ENCODE data around the gene TIAM1. TPM values are rescaled to one million over a fixed set of nuclear protein-coding genes. Genes with fewer than 3 reads are reported as not detected.

TIAM1 gene
- total RNA-seq, 4 donors from 2014 or later: 51.0 to 105 (median 85.6) TPM

- WGBS, 2 donors: 40 to 91% methylated on average over 1 to 4 of the region's 5 CpGs
- no peaks in the 10 kb centered on the region for H3K9me3 ChIP-seq
- peaks cover 0 to 53% (median 3%) of the 10 kb centered on the region in 3 donors for H3K4me1 ChIP-seq
- no peaks in the 10 kb centered on the region for H3K27me3 ChIP-seq
- no peak for DNase-seq
- no peaks in the 10 kb centered on the region for H3K36me3 ChIP-seq
- intact Hi-C loops (cut with DNase I): no loop called here
- peak overlapping the region in 3 of 4 donors; percentile 13 to 76 (median 55) for H3K27ac ChIP-seq
- H3K4me3 ChIP-seq: no peak overlapping the region
- TF ChIP-seq CTCF (IDR thresholded peaks at IDR 0.05) (no peak), POLR2A (IDR thresholded peaks at IDR 0.05) (no peak)
These were observed 59.2 kb downstream of the TIAM1 start for GRCh38 chr21:31284797-31285397.

GRCh38 chr21:31283025-31283424 is 61.0 kb downstream of the TIAM1 start:
- 76 to 85% methylated on average over 3 of the region's 3 CpGs for WGBS, 2 donors
- peak overlapping the region in 2 of 4 donors; percentile 51 to 76 for H3K27ac ChIP-seq

GRCh38 chr21:31282095-31282709 is 61.9 kb downstream of the TIAM1 start:
- DNase-seq: no peak
- Histone ChIP-seq H3K4me3 (no peak overlapping the region), H3K27me3 (no peaks in the 10 kb centered on the region), H3K9me3 (no peaks in the 10 kb centered on the region), H3K4me1 (peaks cover 0 to 51% (median 3%) of the 10 kb centered on the region in 3 donors), H3K27ac (peak overlapping the region in 2 of 4 donors; percentile 51 to 76), H3K36me3 (no peaks in the 10 kb centered on the region)
- intact Hi-C loops (cut with DNase I): no loop called here
- TF ChIP-seq CTCF (IDR thresholded peaks at IDR 0.05) (no peak), POLR2A (IDR thresholded peaks at IDR 0.05) (no peak)
- WGBS, 2 donors: 62 to 71% methylated on average over 8 of the region's 9 CpGs

More at GRCh38 chr21:31283025-31283424, 61.0 kb downstream of the TIAM1 start:
- Histone ChIP-seq H3K36me3 (no peaks in the 10 kb centered on the region), H3K4me1 (peaks cover 0 to 53% (median 3%) of the 10 kb centered on the region in 3 donors), H3K9me3 (no peaks in the 10 kb centered on the region), H3K4me3 (no peak overlapping the region), H3K27me3 (no peaks in the 10 kb centered on the region)
- TF ChIP-seq POLR2A (IDR thresholded peaks at IDR 0.05) (no peak), CTCF (IDR thresholded peaks at IDR 0.05) (no peak)
- intact Hi-C loops (cut with DNase I): no loop called here
- no peak for DNase-seq

GRCh38 chr21:31281561-31281960 is 62.5 kb downstream of the TIAM1 start:
- 95 to 97% methylated on average over 1 of the region's 1 CpG for WGBS, 2 donors
- peak overlapping the region in 1 of 4 donors; percentile 76 for H3K27ac ChIP-seq
- no peaks in the 10 kb centered on the region for H3K36me3 ChIP-seq
- peaks cover 0 to 45% (median 3%) of the 10 kb centered on the region in 3 donors for H3K4me1 ChIP-seq
- DNase-seq: no peak
- no peak for TF ChIP-seq POLR2A (IDR thresholded peaks at IDR 0.05)
- TF ChIP-seq CTCF (IDR thresholded peaks at IDR 0.05): no peak
- H3K9me3 ChIP-seq: no peaks in the 10 kb centered on the region
- no peak overlapping the region for H3K4me3 ChIP-seq
- intact Hi-C loops (cut with DNase I): no loop called here
- no peaks in the 10 kb centered on the region for H3K27me3 ChIP-seq

GRCh38 chr21:31279986-31280385 is 64.1 kb downstream of the TIAM1 start:
- Histone ChIP-seq H3K4me3 (no peak overlapping the region), H3K9me3 (no peaks in the 10 kb centered on the region), H3K27me3 (no peaks in the 10 kb centered on the region), H3K36me3 (no peaks in the 10 kb centered on the region), H3K4me1 (peaks cover 0 to 31% (median 3%) of the 10 kb centered on the region in 3 donors), H3K27ac (no peak overlapping the region)
- WGBS, 2 donors: 81 to 89% methylated on average over 9 of the region's 9 CpGs
- no peak for DNase-seq
- TF ChIP-seq CTCF (IDR thresholded peaks at IDR 0.05): no peak
- TF ChIP-seq POLR2A (IDR thresholded peaks at IDR 0.05): no peak
- intact Hi-C loops (cut with DNase I): no loop called here
